ENCODE results near the gene ATP6V0A1.

- TF ChIP-seq CTCF (IDR thresholded peaks at IDR 0.05; ENCODE audit: low read depth, low read length, missing input control) (no peak), SP1 (IDR thresholded peaks at IDR 0.05) (peak; percentile 91), TAF1 (conservative IDR thresholded peaks at IDR 0.05) (no peak), YY1 (IDR thresholded peaks at IDR 0.05) (no peak), RXRA (IDR thresholded peaks at IDR 0.05) (peak; percentile 38 to 73), NR2F2 (IDR thresholded peaks at IDR 0.05) (peak; percentile 50), ZBTB33 (IDR thresholded peaks at IDR 0.05) (peak; percentile 31), RAD21 (IDR thresholded peaks at IDR 0.05) (peak in 1 of 2 donors; percentile 31), REST (IDR thresholded peaks at IDR 0.05) (no peak), ATF3 (IDR thresholded peaks at IDR 0.05) (peak; percentile 66), EGR1 (IDR thresholded peaks at IDR 0.05; ENCODE audit: low read depth in 2 of 2) (no peak), GABPA (IDR thresholded peaks at IDR 0.05 in 1 of 2, conservative IDR thresholded peaks at IDR 0.05 in 1 of 2) (peak in 1 of 2 donors; percentile 44), MAX (IDR thresholded peaks at IDR 0.05) (no peak)
These were observed 106.3 kb downstream of the ATP6V0A1 start for GRCh38 chr17:42564815-42565522.
